SIG-M5 treated with dmso at 0.1 percent for 504 hours (cell line): ENCODE measurements around the gene FBXO45.
A peak's percentile ranks its signal among the peaks of the same experiment; 100 is the strongest.
"Not testable (repeated sequence)": the region's sequence is repeated elsewhere in the genome, so short reads cannot be mapped to it uniquely, and the experiment has no call there.

ENCODE experiments used
- DNase-seq: peaks from one replicate; lab custom pipeline; 2025; ENCODE audit not compliant: unreplicated experiment; lab: John Stamatoyannopoulos, UW

Gene FBXO45

GRCh38 chr3:196568246-196569002, at the start of gene FBXO45, which contains the start of gene WDR53:
Gene FBXO45, plus strand, starts transcription at chr3:196568660. Its CDS starts 325 bp downstream, at chr3:196568985.
Gene WDR53, minus strand, starts transcription at chr3:196568554. Its CDS starts 7,079 bp downstream, at chr3:196561475.
- peak; percentile 98 for DNase-seq

- DNase-seq = peak; percentile 70
Observed at GRCh38 chr3:196518966-196519717, 49.3 kb upstream of the FBXO45 start.

- no peak for DNase-seq
Observed at GRCh38 chr3:196519718-196520082, 48.8 kb upstream of the FBXO45 start.

GRCh38 chr3:196521291-196521690, 47.2 kb upstream of the FBXO45 start:
- not testable (repeated sequence) for DNase-seq

- DNase-seq = no peak
Observed at GRCh38 chr3:196523841-196524240, 44.6 kb upstream of the FBXO45 start.

GRCh38 chr3:196524527-196524926, 43.9 kb upstream of the FBXO45 start:
- DNase-seq = peak; percentile 82

- no peak for DNase-seq
Observed at GRCh38 chr3:196525141-196525540, 43.3 kb upstream of the FBXO45 start.

- DNase-seq = peak; percentile 26
Observed at GRCh38 chr3:196528639-196529233, 39.7 kb upstream of the FBXO45 start.

GRCh38 chr3:196531418-196531817, 37.0 kb upstream of the FBXO45 start:
- no peak for DNase-seq

GRCh38 chr3:196533260-196533681, 35.2 kb upstream of the FBXO45 start:
- no peak for DNase-seq

- peak; percentile 26 for DNase-seq
Observed at GRCh38 chr3:196537319-196537984, 31.0 kb upstream of the FBXO45 start.

- DNase-seq = no peak
Observed at GRCh38 chr3:196541684-196542445, 26.6 kb upstream of the FBXO45 start.

GRCh38 chr3:196544491-196544992, 23.9 kb upstream of the FBXO45 start:
- DNase-seq = no peak

- DNase-seq = peak; percentile 42
Observed at GRCh38 chr3:196546537-196546936, 21.9 kb upstream of the FBXO45 start.

- no peak for DNase-seq
Observed at GRCh38 chr3:196547067-196547466, 21.4 kb upstream of the FBXO45 start.

GRCh38 chr3:196549312-196549711, 19.1 kb upstream of the FBXO45 start:
- not testable (repeated sequence) for DNase-seq

- not testable (repeated sequence) for DNase-seq
Observed at GRCh38 chr3:196550172-196550571, 18.3 kb upstream of the FBXO45 start.

GRCh38 chr3:196552253-196552652, 16.2 kb upstream of the FBXO45 start:
- no peak for DNase-seq

- DNase-seq = no peak
Observed at GRCh38 chr3:196553551-196553950, 14.9 kb upstream of the FBXO45 start.

GRCh38 chr3:196554205-196554604, 14.3 kb upstream of the FBXO45 start:
- peak; percentile 93 for DNase-seq
